Fibroblast of the aortic adventitia (primary cell): Measurements from ENCODE around the gene IFNA21. TPM values are rescaled to one million over a fixed set of nuclear protein-coding genes. Genes with fewer than 3 reads are reported as not detected.

ENCODE experiments used
- DNase-seq: peaks from one replicate; pipeline ENCODE4 v3.0.0-alpha.2; 2010; ENCODE audit warnings: low read depth
- H3K4me3 ChIP-seq: 2 replicates; pipeline ENCODE4 v1.5.1; 2011; ENCODE audit warnings: low read depth, mild to moderate bottlenecking, control low read depth, low read length, moderate library complexity
- total RNA-seq: library from RNA; depleted of rRNA; stranded (reverse); fragments of >200 nt; gene quantifications from 2 replicates; pipeline ENCODE4 v1.2.3, GENCODE V29; 2012; ENCODE audit warnings: low replicate concordance
- TF ChIP-seq, protein P1 (sequence below): IDR thresholded peaks from 2 replicates; pipeline ENCODE4 v1.5.1; 2011; ENCODE audit warnings: mild to moderate bottlenecking, low read length, control low read depth, inconsistent platforms; ENCODE audit not compliant: insufficient read depth

Gene IFNA21
- total RNA-seq, 1 donor, result not detected

GRCh38 chr9:21155501-21155900, 11.0 kb downstream of the IFNA21 start:
- no peak overlapping the region for H3K4me3 ChIP-seq
- peak; percentile 4 for DNase-seq
- TF ChIP-seq, protein P1, sequence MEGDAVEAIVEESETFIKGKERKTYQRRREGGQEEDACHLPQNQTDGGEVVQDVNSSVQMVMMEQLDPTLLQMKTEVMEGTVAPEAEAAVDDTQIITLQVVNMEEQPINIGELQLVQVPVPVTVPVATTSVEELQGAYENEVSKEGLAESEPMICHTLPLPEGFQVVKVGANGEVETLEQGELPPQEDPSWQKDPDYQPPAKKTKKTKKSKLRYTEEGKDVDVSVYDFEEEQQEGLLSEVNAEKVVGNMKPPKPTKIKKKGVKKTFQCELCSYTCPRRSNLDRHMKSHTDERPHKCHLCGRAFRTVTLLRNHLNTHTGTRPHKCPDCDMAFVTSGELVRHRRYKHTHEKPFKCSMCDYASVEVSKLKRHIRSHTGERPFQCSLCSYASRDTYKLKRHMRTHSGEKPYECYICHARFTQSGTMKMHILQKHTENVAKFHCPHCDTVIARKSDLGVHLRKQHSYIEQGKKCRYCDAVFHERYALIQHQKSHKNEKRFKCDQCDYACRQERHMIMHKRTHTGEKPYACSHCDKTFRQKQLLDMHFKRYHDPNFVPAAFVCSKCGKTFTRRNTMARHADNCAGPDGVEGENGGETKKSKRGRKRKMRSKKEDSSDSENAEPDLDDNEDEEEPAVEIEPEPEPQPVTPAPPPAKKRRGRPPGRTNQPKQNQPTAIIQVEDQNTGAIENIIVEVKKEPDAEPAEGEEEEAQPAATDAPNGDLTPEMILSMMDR, result no peak

- no peak overlapping the region for H3K4me3 ChIP-seq
- peak; percentile 21 for DNase-seq
- TF ChIP-seq, protein P1, result no peak
These were observed 12.3 kb downstream of the IFNA21 start for GRCh38 chr9:21154018-21154608.

- peak; percentile 8 for DNase-seq
- no peak overlapping the region for H3K4me3 ChIP-seq
- TF ChIP-seq, protein P1, result no peak
These were observed 13.0 kb downstream of the IFNA21 start for GRCh38 chr9:21153336-21154017.

DNA sequence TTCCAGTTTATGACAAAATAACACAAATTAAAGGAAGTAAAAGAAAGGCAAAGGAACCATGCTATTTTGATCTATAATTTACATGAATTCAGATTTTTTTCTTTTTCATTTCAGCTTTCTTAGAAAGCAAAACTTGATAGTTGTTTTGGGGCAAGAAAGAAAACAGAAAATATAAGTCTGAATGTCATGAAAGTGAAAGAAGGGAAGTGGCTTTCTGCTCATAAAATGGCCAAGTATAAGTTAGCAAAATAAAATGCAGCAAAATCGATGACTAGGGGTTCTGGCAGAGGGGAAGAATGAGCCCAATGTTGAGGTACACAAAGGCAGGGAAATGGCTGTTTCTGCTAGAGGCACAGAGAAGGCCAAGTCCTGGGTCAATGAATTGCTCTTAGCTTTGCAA, 21.9 kb downstream of the IFNA21 start:
- no peak overlapping the region for H3K4me3 ChIP-seq
- DNase-seq, result no peak
- TF ChIP-seq, protein P1, result no peak

- DNase-seq, result no peak
- no peak within 1 kb of the TSS for H3K4me3 ChIP-seq
These were observed 25.0 kb downstream of the IFNA21 start, which contains the start of gene IFNW1 for GRCh38 chr9:21141427-21141882. Gene IFNW1, minus strand, starts transcription at chr9:21141832. Its CDS starts 262 bp downstream, at chr9:21141570.

GRCh38 chr9:21137020-21137419, 29.4 kb downstream of the IFNA21 start:
- TF ChIP-seq, protein P1, result no peak
- no peak for DNase-seq

More at GRCh38 chr9:21141427-21141882, 25.0 kb downstream of the IFNA21 start, which contains the start of gene IFNW1:
- TF ChIP-seq, protein P1, result peak; percentile 25

More at GRCh38 chr9:21137020-21137419, 29.4 kb downstream of the IFNA21 start:
- H3K4me3 ChIP-seq, result no peak overlapping the region
